GM19239 (cell line): ENCODE results near the gene BCKDHB.
"Not testable (repeated sequence)": the region's sequence is repeated elsewhere in the genome, so short reads cannot be mapped to it uniquely, and the experiment has no call there.

ENCODE experiments used
- DNase-seq: peaks from one replicate; pipeline ENCODE4 v3.0.0; 2011; ENCODE audit warnings: low spot score; ENCODE audit not compliant: insufficient read length
- FAIRE-seq: peaks from 2 replicates; lab custom pipeline; 2011; peaks lifted over from hg19 to GRCh38; lab: Jason Lieb, UNC

BCKDHB gene

GRCh38 chr6:80249897-80250296 lies 143.4 kb downstream of the BCKDHB start:
- FAIRE-seq: no peak
- DNase-seq: no peak

GRCh38 chr6:80250391-80250997 lies 144.0 kb downstream of the BCKDHB start:
- no peak for DNase-seq
- no peak for FAIRE-seq

GRCh38 chr6:80251321-80251720 lies 144.8 kb downstream of the BCKDHB start:
- FAIRE-seq (no peak), DNase-seq (no peak)

- DNase-seq (no peak), FAIRE-seq (no peak)
Observed at GRCh38 chr6:80254716-80255115, 148.2 kb downstream of the BCKDHB start.

GRCh38 chr6:80256691-80257090 lies 150.2 kb downstream of the BCKDHB start:
- no peak for DNase-seq

GRCh38 chr6:80259118-80259517 lies 152.6 kb downstream of the BCKDHB start:
- DNase-seq: no peak
- FAIRE-seq: no peak

More at GRCh38 chr6:80256691-80257090, 150.2 kb downstream of the BCKDHB start:
- no peak for FAIRE-seq

GRCh38 chr6:80263585-80263984 lies 157.1 kb downstream of the BCKDHB start:
- no peak for FAIRE-seq
- DNase-seq: no peak

GRCh38 chr6:80268865-80269730 lies 162.6 kb downstream of the BCKDHB start:
- FAIRE-seq: no peak
- no peak for DNase-seq

GRCh38 chr6:80271074-80271473 lies 164.6 kb downstream of the BCKDHB start:
- FAIRE-seq (no peak), DNase-seq (no peak)

- no peak for FAIRE-seq
Observed at GRCh38 chr6:80272988-80273387, 166.5 kb downstream of the BCKDHB start.

GRCh38 chr6:80276861-80277260 lies 170.4 kb downstream of the BCKDHB start:
- FAIRE-seq: no peak
- DNase-seq: no peak

More at GRCh38 chr6:80272988-80273387, 166.5 kb downstream of the BCKDHB start:
- DNase-seq: no peak

GRCh38 chr6:80277501-80277900 lies 171.0 kb downstream of the BCKDHB start:
- no peak for DNase-seq
- FAIRE-seq: no peak

GRCh38 chr6:80280262-80281010 lies 174.0 kb downstream of the BCKDHB start:
- no peak for FAIRE-seq
- no peak for DNase-seq

GRCh38 chr6:80282913-80283554 lies 176.6 kb downstream of the BCKDHB start:
- FAIRE-seq (no peak), DNase-seq (no peak)

GRCh38 chr6:80287112-80287511 lies 180.6 kb downstream of the BCKDHB start:
- no peak for DNase-seq
- FAIRE-seq: no peak

- no peak for FAIRE-seq
- DNase-seq: no peak
Observed at GRCh38 chr6:80287607-80288006, 181.1 kb downstream of the BCKDHB start.

GRCh38 chr6:80289727-80290126 lies 183.3 kb downstream of the BCKDHB start:
- DNase-seq (no peak), FAIRE-seq (no peak)

GRCh38 chr6:80294531-80294930 lies 188.1 kb downstream of the BCKDHB start:
- not testable (repeated sequence) for DNase-seq, FAIRE-seq

GRCh38 chr6:80302716-80303115 lies 196.2 kb downstream of the BCKDHB start:
- no peak for DNase-seq
- FAIRE-seq: no peak

GRCh38 chr6:80304014-80304413 lies 197.5 kb downstream of the BCKDHB start:
- FAIRE-seq (no peak), DNase-seq (no peak)
